HEK293T (cell line): ENCODE data around the gene CAPN11.

ENCODE experiments used
- CTCF ChIA-PET: fragments of 350-600 bp; formaldehyde crosslinking; extraction: SDS; loops from one replicate; lab custom pipeline; 2021; ENCODE audit warnings: antibody characterized with exemption, inconsistent platforms; lab: Yijun Ruan, JAX
- POLR2A ChIA-PET: fragments of 350-600 bp; formaldehyde crosslinking; extraction: SDS; loops from one replicate; lab custom pipeline; 2020; ENCODE audit warnings: antibody characterized with exemption, inconsistent platforms; lab: Yijun Ruan, JAX
- DNase-seq: peaks from one replicate; pipeline ENCODE4 v3.0.0; 2012; ENCODE audit warnings: mixed read lengths; ENCODE audit errors: extremely low spot score
- ARNT ChIP-seq: fragments of 450-650 bp; IDR thresholded peaks from 2 replicates; pipeline ENCODE4 v1.6.1; 2017; ENCODE audit warnings: mild to moderate bottlenecking
- BHLHE40 ChIP-seq: fragments of 450-650 bp; IDR thresholded peaks from 2 replicates; pipeline ENCODE4 v1.6.1; 2016; ENCODE audit warnings: mild to moderate bottlenecking, moderate library complexity, borderline replicate concordance
- CTBP1 ChIP-seq: fragments of 450-650 bp; IDR thresholded peaks from 2 replicates; pipeline ENCODE4 v1.6.1; 2016; ENCODE audit warnings: borderline replicate concordance
- ELF4 ChIP-seq: fragments of 450-650 bp; IDR thresholded peaks from 2 replicates; pipeline ENCODE4 v1.6.1; 2017; ENCODE audit warnings: antibody characterized with exemption
- FOXA1 ChIP-seq: fragments of 450-650 bp; IDR thresholded peaks from 2 replicates; pipeline ENCODE4 v1.6.1; 2016; ENCODE audit warnings: mild to moderate bottlenecking
- FOXK2 ChIP-seq: fragments of 450-650 bp; IDR thresholded peaks from 2 replicates; pipeline ENCODE4 v1.6.1; 2016; ENCODE audit warnings: mild to moderate bottlenecking
- FOXM1 ChIP-seq: fragments of 450-650 bp; IDR thresholded peaks from 2 replicates; pipeline ENCODE4 v1.6.1; 2017; ENCODE audit warnings: mild to moderate bottlenecking, borderline replicate concordance
- HDGF ChIP-seq: fragments of 450-650 bp; IDR thresholded peaks from 2 replicates; pipeline ENCODE4 v1.6.1; 2017; ENCODE audit warnings: antibody characterized with exemption, borderline replicate concordance
- L3MBTL2 ChIP-seq: fragments of 450-650 bp; conservative IDR thresholded peaks from 2 replicates; pipeline ENCODE4 v1.6.1; 2016; ENCODE audit warnings: mild to moderate bottlenecking
- LEF1 ChIP-seq: fragments of 450-650 bp; IDR thresholded peaks from 2 replicates; pipeline ENCODE4 v1.6.1; 2017; ENCODE audit warnings: mild to moderate bottlenecking, borderline replicate concordance
- NFRKB ChIP-seq: fragments of 450-650 bp; IDR thresholded peaks from 2 replicates; pipeline ENCODE4 v1.6.1; 2016; ENCODE audit warnings: mild to moderate bottlenecking, moderate library complexity
- SP1 ChIP-seq: fragments of 450-650 bp; IDR thresholded peaks from 2 replicates; pipeline ENCODE4 v1.6.1; 2017
- SUZ12 ChIP-seq: fragments of 450-650 bp; IDR thresholded peaks from 2 replicates; pipeline ENCODE4 v1.6.1; 2016; ENCODE audit warnings: mild to moderate bottlenecking
- TARDBP ChIP-seq: fragments of 450-650 bp; IDR thresholded peaks from 2 replicates; pipeline ENCODE4 v1.6.1; 2016
- ZNF384 ChIP-seq: fragments of 450-650 bp; IDR thresholded peaks from 2 replicates; pipeline ENCODE4 v1.6.1; 2016
- TF ChIP-seq, protein P1 (sequence below): fragments of 450-650 bp; IDR thresholded peaks from 2 replicates; pipeline ENCODE4 v1.6.1; 2016

CAPN11 gene

DNA sequence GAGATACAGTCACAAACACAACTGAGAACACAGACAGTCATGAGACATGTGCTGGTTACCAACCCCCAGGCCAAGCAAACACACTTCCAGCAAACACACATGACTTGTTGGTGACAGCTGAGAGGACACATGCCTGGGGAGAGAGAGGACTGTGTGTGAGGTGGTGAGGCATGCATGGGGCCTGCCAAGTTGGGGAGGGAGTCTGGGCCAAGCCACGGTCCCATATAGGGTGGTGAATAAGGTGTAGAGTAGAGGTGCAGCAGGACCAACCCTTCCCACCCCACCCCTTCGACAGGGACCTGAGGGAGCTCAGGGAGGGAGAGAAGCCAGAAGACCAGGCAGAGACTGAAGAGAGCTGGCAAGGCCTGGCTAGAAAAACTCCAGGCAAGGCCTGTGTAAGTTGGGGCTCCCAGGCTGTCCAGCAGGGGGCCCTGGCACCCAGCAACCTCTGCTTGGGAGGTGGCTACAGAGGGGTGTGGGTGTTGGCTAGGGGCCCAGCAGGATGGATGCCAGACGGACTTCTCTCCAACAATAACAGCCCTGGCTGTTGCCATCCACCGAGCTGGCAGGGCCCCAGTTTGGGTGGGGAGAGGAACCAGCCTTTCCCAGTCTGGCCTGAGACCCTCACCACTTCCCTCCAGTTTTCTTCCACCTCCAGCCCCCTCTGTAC lies 62.8 kb downstream of the CAPN11 start:
- TF ChIP-seq FOXK2 (no peak), LEF1 (no peak), BHLHE40 (no peak), L3MBTL2 (no peak), ZNF384 (no peak), SUZ12 (no peak), ARNT (no peak), TARDBP (no peak), CTBP1 (no peak), ELF4 (no peak)
- ChIA-PET CTCF (interaction anchor here (0.6 to 1.8 kb wide), 2 partner anchors 13 kb away, joined by 4 read pairs; no protein-coding TSS in a partner anchor), POLR2A (interaction anchor here (1.0 to 8.0 kb wide), 2 partner anchors 25 to 31 kb away, joined by 3 to 65 read pairs; partner anchors contain the start of gene HSP90AB1)
- DNase-seq: peak; percentile 37

DNA sequence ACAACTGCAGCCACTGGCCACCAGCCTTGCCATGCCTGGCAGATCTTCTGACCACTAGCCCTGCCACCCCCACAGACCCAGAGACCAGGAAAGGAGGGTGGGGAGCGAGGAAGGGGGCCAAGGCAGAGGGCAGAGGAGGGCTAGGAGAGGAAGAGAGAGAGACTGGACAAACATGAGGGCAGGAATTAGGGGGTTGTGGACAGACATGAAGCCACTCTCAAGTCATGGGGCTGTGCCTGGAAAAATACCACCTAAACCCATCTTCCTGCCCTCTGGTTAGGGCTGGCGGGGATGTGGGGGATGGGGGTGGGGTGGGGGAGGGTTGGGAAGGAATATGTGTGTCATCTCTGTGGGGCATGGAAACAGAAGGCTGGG lies 63.3 kb downstream of the CAPN11 start:
- POLR2A ChIA-PET: interaction anchor here (1.0 to 8.0 kb wide), 4 partner anchors 13 to 35 kb away, joined by 3 to 65 read pairs (median 6); partner anchors contain the start of genes HSP90AB1 and SLC35B2
- no peak for DNase-seq
- CTCF ChIA-PET: interaction anchor here (1.8 kb wide), 1 partner anchor 13 kb away, joined by 4 read pairs; no protein-coding TSS in a partner anchor
- TF ChIP-seq ARNT (no peak), CTBP1 (no peak), LEF1 (no peak)

GRCh38 chr6:44222486-44223318 lies 64.1 kb downstream of the CAPN11 start:
- TF ChIP-seq FOXA1: no peak
- no peak for TF ChIP-seq ELF4
- TF ChIP-seq FOXM1: no peak
- TF ChIP-seq SP1: no peak
- TF ChIP-seq ARNT: no peak
- no peak for TF ChIP-seq HDGF
- TF ChIP-seq FOXK2: no peak
- TF ChIP-seq BHLHE40: no peak
- no peak for TF ChIP-seq ZNF384
- TF ChIP-seq CTBP1: no peak
- TF ChIP-seq, protein P1, sequence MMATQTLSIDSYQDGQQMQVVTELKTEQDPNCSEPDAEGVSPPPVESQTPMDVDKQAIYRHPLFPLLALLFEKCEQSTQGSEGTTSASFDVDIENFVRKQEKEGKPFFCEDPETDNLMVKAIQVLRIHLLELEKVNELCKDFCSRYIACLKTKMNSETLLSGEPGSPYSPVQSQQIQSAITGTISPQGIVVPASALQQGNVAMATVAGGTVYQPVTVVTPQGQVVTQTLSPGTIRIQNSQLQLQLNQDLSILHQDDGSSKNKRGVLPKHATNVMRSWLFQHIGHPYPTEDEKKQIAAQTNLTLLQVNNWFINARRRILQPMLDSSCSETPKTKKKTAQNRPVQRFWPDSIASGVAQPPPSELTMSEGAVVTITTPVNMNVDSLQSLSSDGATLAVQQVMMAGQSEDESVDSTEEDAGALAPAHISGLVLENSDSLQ: no peak
- no peak for TF ChIP-seq TARDBP
- no peak for TF ChIP-seq L3MBTL2
- no peak for TF ChIP-seq NFRKB
- TF ChIP-seq LEF1: no peak
- no peak for TF ChIP-seq SUZ12
- DNase-seq: no peak
- CTCF ChIA-PET: interaction anchor here (0.6 to 1.8 kb wide), 3 partner anchors 9 to 24 kb away, joined by 3 to 4 read pairs (median 4); no protein-coding TSS in a partner anchor
- POLR2A ChIA-PET: interaction anchor here (0.6 to 8.0 kb wide), 4 partner anchors 12 to 60 kb away, joined by 3 to 65 read pairs (median 6); partner anchors contain the start of genes HSP90AB1 and SLC35B2

GRCh38 chr6:44223319-44224028 lies 64.9 kb downstream of the CAPN11 start, which contains the start of gene SLC29A1:
TSS of gene SLC29A1 (plus strand) at chr6:44223595. CDS start at chr6:44227314, 3,719 bp downstream.
- ChIA-PET POLR2A (interaction anchor here (0.6 to 8.0 kb wide), 8 partner anchors 10 to 61 kb away, joined by 3 to 65 read pairs (median 5); partner anchors contain the start of genes HSP90AB1, SLC35B2 and TMEM151B), CTCF (interaction anchor here (0.9 to 2.6 kb wide), 6 partner anchors 10 to 51 kb away, joined by 3 to 14 read pairs (median 5); no protein-coding TSS in a partner anchor)
- peak; percentile 89 for DNase-seq
- TF ChIP-seq ZNF384: no peak
- no peak for TF ChIP-seq BHLHE40
- no peak for TF ChIP-seq TARDBP
- TF ChIP-seq FOXK2: no peak
- peak; percentile 69 for TF ChIP-seq L3MBTL2

GRCh38 chr6:44224029-44224964 lies 65.7 kb downstream of the CAPN11 start:
- DNase-seq: no peak
- ChIA-PET CTCF (interaction anchor here (0.6 to 2.6 kb wide), 7 partner anchors 11 to 55 kb away, joined by 3 to 14 read pairs (median 3); no protein-coding TSS in a partner anchor), POLR2A (interaction anchor here (0.7 to 8.0 kb wide), 7 partner anchors 11 to 46 kb away, joined by 3 to 65 read pairs (median 5); partner anchors contain the start of genes HSP90AB1, SLC35B2 and TMEM151B)
- 0 out of 2 replicates have a peak, but pooled peaks have one; percentile 0 for TF ChIP-seq L3MBTL2
- no peak for TF ChIP-seq NFRKB
- no peak for TF ChIP-seq HDGF
- TF ChIP-seq CTBP1: no peak

GRCh38 chr6:44224965-44225305 lies 66.3 kb downstream of the CAPN11 start:
- TF ChIP-seq BHLHE40: no peak
- TF ChIP-seq FOXK2: no peak
- TF ChIP-seq SP1: no peak
- TF ChIP-seq TARDBP: no peak
- TF ChIP-seq SUZ12: no peak
- no peak for TF ChIP-seq ZNF384
- TF ChIP-seq CTBP1: no peak
- TF ChIP-seq, protein P1: no peak
- TF ChIP-seq HDGF: no peak
- no peak for TF ChIP-seq ARNT
- TF ChIP-seq ELF4: no peak
- TF ChIP-seq LEF1: no peak
- TF ChIP-seq NFRKB: no peak
- ChIA-PET POLR2A (interaction anchor here (0.7 to 8.0 kb wide), 6 partner anchors 10 to 45 kb away, joined by 3 to 65 read pairs (median 5); partner anchors contain the start of genes HSP90AB1, SLC35B2 and TMEM151B), CTCF (interaction anchor here (0.6 to 2.6 kb wide), 4 partner anchors 10 to 54 kb away, joined by 3 to 14 read pairs (median 6); no protein-coding TSS in a partner anchor)
- no peak for DNase-seq
